AG10803 (cell line): ENCODE results near the gene IAPP.
"Not testable (repeated sequence)": the region's sequence is repeated elsewhere in the genome, so short reads cannot be mapped to it uniquely, and the experiment has no call there.

Experiments used
- DNase-seq: peaks from one replicate; pipeline ENCODE4 v3.0.0; 2010; ENCODE audit warnings: low read depth
- H3K4me3 ChIP-seq: 2 replicates; pipeline ENCODE4 v1.5.1; 2011; ENCODE audit warnings: mild to moderate bottlenecking, low read length, control low read depth
- CTCF ChIP-seq: conservative IDR thresholded peaks from 2 replicates; pipeline ENCODE4 v1.5.1; 2011; ENCODE audit warnings: mild to moderate bottlenecking, low read length, control low read depth, inconsistent platforms

IAPP gene

GRCh38 chr12:21416511-21417121 is 43.9 kb downstream of the IAPP start:
- TF ChIP-seq CTCF, result no peak
- H3K4me3 ChIP-seq, result no peak overlapping the region

GRCh38 chr12:21418398-21418797 is 45.7 kb downstream of the IAPP start:
- H3K4me3 ChIP-seq, DNase-seq: not testable (repeated sequence)

More at GRCh38 chr12:21416511-21417121, 43.9 kb downstream of the IAPP start:
- peak; percentile 29 for DNase-seq

GRCh38 chr12:21419009-21419699 is 46.5 kb downstream of the IAPP start:
- not testable (repeated sequence) for H3K4me3 ChIP-seq, DNase-seq

GRCh38 chr12:21428241-21428640 is 55.5 kb downstream of the IAPP start:
- TF ChIP-seq CTCF, result no peak
- no peak for DNase-seq
- no peak overlapping the region for H3K4me3 ChIP-seq
